GM12878 (cell line): Measurements from ENCODE around the gene ANP32E. TPM values are rescaled to one million over a fixed set of nuclear protein-coding genes. Genes with fewer than 3 reads are reported as not detected.

Experiments used
- CBFB ChIP-seq: IDR thresholded peaks from 2 replicates; pipeline ENCODE4 v1.6.1; 2016; ENCODE audit warnings: antibody characterized with exemption, low read depth
- CHD2 ChIP-seq: IDR thresholded peaks from 2 replicates; pipeline ENCODE4 v1.6.1; 2011; ENCODE audit warnings: low read depth, low read length, improper control_type of control experiment, borderline replicate concordance
- CREB1 ChIP-seq: IDR thresholded peaks from 2 replicates; pipeline ENCODE4 v1.6.1; 2012; ENCODE audit warnings: low read depth, mild to moderate bottlenecking, inconsistent platforms
- E4F1 ChIP-seq: fragments of 450-650 bp; IDR thresholded peaks from 2 replicates; pipeline ENCODE4 v1.6.1; 2018; ENCODE audit warnings: borderline replicate concordance, mild to moderate bottlenecking; ENCODE audit not compliant: partially characterized antibody
- FOXK2 ChIP-seq: fragments of 450-650 bp; IDR thresholded peaks from 2 replicates; pipeline ENCODE4 v1.6.1; 2017; ENCODE audit warnings: mild to moderate bottlenecking, moderate library complexity
- HDAC2 ChIP-seq: fragments of 200-600 bp; sonication (generic); IDR thresholded peaks from 2 replicates; pipeline ENCODE4 v1.6.1; 2017
- IRF3 ChIP-seq: fragments of 450-650 bp; IDR thresholded peaks from 2 replicates; pipeline ENCODE4 v1.6.1; 2014; ENCODE audit warnings: mild to moderate bottlenecking
- KAT2A ChIP-seq: conservative IDR thresholded peaks from 2 replicates; pipeline ENCODE4 v1.6.1; 2011; ENCODE audit warnings: low read depth, low read length; ENCODE audit not compliant: control insufficient read depth
- MYB ChIP-seq: fragments of 150-350 bp; IDR thresholded peaks from 2 replicates; pipeline ENCODE4 v1.6.1; 2014; ENCODE audit warnings: mild to moderate bottlenecking, low read depth, low read length, borderline replicate concordance
- NFYB ChIP-seq: IDR thresholded peaks from 2 replicates; pipeline ENCODE4 v1.6.1; 2011; ENCODE audit warnings: low read depth, mild to moderate bottlenecking, low read length, improper control_type of control experiment, moderate library complexity; ENCODE audit not compliant: insufficient read depth
- NR2C1 ChIP-seq: fragments of 450-650 bp; IDR thresholded peaks from 2 replicates; pipeline ENCODE4 v1.6.1; 2017; ENCODE audit warnings: antibody characterized with exemption, mild to moderate bottlenecking, moderate library complexity
- RBBP5 ChIP-seq: fragments of 200-600 bp; sonication (generic); conservative IDR thresholded peaks from 2 replicates; pipeline ENCODE4 v1.6.1; 2016
- RELB ChIP-seq: fragments of 450-650 bp; IDR thresholded peaks from 2 replicates; pipeline ENCODE4 v1.6.1; 2017; ENCODE audit warnings: low read depth, mild to moderate bottlenecking, moderate library complexity
- REST ChIP-seq: IDR thresholded peaks from 2 replicates; pipeline ENCODE4 v1.6.1; 2012; ENCODE audit warnings: mild to moderate bottlenecking, low read depth, low read length
- RUNX3 ChIP-seq: IDR thresholded peaks from 2 replicates; pipeline ENCODE4 v1.6.1; 2012; ENCODE audit warnings: low read length, inconsistent platforms
- SMC3 ChIP-seq: IDR thresholded peaks from 2 replicates; pipeline ENCODE4 v1.6.1; 2011; ENCODE audit warnings: low read length, improper control_type of control experiment, borderline replicate concordance
- SPI1 ChIP-seq: IDR thresholded peaks from 2 replicates; pipeline ENCODE4 v1.6.1; 2011; ENCODE audit warnings: low read depth, mild to moderate bottlenecking, low read length, moderate library complexity, borderline replicate concordance; ENCODE audit not compliant: insufficient read depth
- SREBF1 ChIP-seq: IDR thresholded peaks from 2 replicates; pipeline ENCODE4 v1.6.1; 2012; ENCODE audit warnings: mild to moderate bottlenecking, low read length
- USF2 ChIP-seq: IDR thresholded peaks from 2 replicates; pipeline ENCODE4 v1.6.1; 2011; ENCODE audit warnings: low read depth, low read length, improper control_type of control experiment, borderline replicate concordance
- YY1 ChIP-seq: IDR thresholded peaks from 2 replicates; pipeline ENCODE4 v1.6.1; 2011; ENCODE audit warnings: low read depth, mild to moderate bottlenecking, low read length
- ZNF217 ChIP-seq: fragments of 450-650 bp; IDR thresholded peaks from 2 replicates; pipeline ENCODE4 v1.6.1; 2017; ENCODE audit warnings: antibody characterized with exemption, mild to moderate bottlenecking
- polyA plus RNA-seq, 11 experiments: library from polyadenylated mRNA; depleted of rRNA in 4 of 11; unstranded in 6 of 11; stranded (reverse) in 5 of 11; fragments of >200 nt; fragmentation: Nextera tagmentation in 4 of 11; fragmentation: Illumina TruSeq in 1 of 11; extraction: Ambion mirVana in 4 of 11; extraction: Trizol in 1 of 11; gene quantifications; 1 replicate in 1 of 11; 2 replicates in 10 of 11; pipeline versions ENCODE4 v1.2.1 to v1.2.3, GENCODE V29; 2011 to 2016; ENCODE audit warnings: inconsistent platforms in 2 of 11, missing spikeins in 2 of 11, low read depth in 1 of 11
- total RNA-seq, 4 experiments: library from RNA; depleted of rRNA in 3 of 4; stranded (reverse); fragments of >200 nt in 3 of 4; fragmentation: Illumina TruSeq in 1 of 4; extraction: Trizol in 1 of 4; gene quantifications; 2 replicates each; pipeline versions ENCODE4 v1.2.1 to v1.2.3, GENCODE V29; 2013 to 2021

Gene ANP32E
- total and polyA plus RNA-seq, 10 of the 15 experiments (the other 5 are each of a cell fraction or from before 2014, with no cell fraction given), result 59.2 to 250 (median 121) TPM

- peak; percentile 89 for TF ChIP-seq RELB
- TF ChIP-seq NFYB, result no peak
- no peak for TF ChIP-seq SREBF1
- TF ChIP-seq HDAC2, result no peak
- TF ChIP-seq RUNX3, result peak; percentile 82
- TF ChIP-seq SPI1, result no peak
- no peak for TF ChIP-seq NR2C1
- TF ChIP-seq MYB, result 0 out of 2 replicates have a peak, but pooled peaks have one; percentile 9
- TF ChIP-seq ZNF217, result no peak
- no peak for TF ChIP-seq KAT2A
- TF ChIP-seq SMC3, result no peak
- TF ChIP-seq CREB1, result peak; percentile 93
- no peak for TF ChIP-seq E4F1
- TF ChIP-seq CBFB, result 0 out of 2 replicates have a peak, but pooled peaks have one; percentile 81
- TF ChIP-seq USF2, result no peak
- 0 out of 2 replicates have a peak, but pooled peaks have one; percentile 15 for TF ChIP-seq CHD2
- TF ChIP-seq RBBP5, result no peak
- TF ChIP-seq REST, result no peak
- TF ChIP-seq FOXK2, result no peak
- TF ChIP-seq YY1, result peak; percentile 56; the same call in 1 of the 2 replicates
- TF ChIP-seq IRF3, result no peak
Measured at GRCh38 chr1:150234566-150235293, 1.2 kb downstream of the ANP32E start (continued).
